Stimulated activated naive CD4-positive, alpha-beta T cell treated with Interleukin-2 at 50 U/mL for 16 hours (primary cell): Measurements from ENCODE around the gene BOLA3.
"Not testable (repeated sequence)": the region's sequence is repeated elsewhere in the genome, so short reads cannot be mapped to it uniquely, and the experiment has no call there.

Source experiments
- DNase-seq: peaks from one replicate; lab custom pipeline; 2025; lab: John Stamatoyannopoulos, UW

BOLA3 gene

DNA sequence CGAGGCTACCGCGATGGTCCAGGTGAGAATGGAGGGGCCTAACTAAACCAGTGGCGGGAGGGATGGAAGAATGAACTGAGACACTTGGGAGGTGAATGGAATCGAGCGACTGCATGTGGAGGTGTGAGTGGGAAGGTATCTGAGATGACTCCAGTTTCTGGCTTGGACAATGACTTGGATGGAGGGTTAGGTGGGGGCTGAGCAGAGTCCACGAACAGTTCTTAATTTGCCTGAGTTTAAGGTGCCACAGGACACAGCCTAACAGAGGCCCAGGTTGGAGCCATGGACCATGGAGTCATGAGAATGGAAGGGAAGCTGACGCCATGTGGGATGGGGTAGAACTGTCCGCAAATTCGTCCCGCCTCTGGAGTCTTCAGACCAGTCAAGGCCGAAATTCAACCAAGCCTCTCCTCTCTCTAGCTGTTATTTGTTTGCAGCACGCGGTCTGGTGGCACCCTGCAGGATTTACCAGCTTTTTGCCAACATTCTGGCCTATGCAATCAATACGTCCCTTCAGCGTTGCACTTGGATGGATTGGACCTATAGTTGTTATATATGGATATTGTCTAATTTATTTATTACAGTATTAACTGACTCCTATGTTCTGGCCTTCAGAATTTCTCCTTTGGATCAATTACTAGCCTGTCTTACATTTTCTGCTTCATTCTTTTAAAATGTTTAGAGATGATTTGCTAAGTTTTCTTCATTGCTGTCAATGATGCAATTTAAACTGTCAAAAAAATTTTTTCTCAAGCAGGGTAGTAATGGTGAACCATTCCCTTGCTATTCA is 940 bp upstream of the BOLA3 start:
- DNase-seq: no peak

DNA sequence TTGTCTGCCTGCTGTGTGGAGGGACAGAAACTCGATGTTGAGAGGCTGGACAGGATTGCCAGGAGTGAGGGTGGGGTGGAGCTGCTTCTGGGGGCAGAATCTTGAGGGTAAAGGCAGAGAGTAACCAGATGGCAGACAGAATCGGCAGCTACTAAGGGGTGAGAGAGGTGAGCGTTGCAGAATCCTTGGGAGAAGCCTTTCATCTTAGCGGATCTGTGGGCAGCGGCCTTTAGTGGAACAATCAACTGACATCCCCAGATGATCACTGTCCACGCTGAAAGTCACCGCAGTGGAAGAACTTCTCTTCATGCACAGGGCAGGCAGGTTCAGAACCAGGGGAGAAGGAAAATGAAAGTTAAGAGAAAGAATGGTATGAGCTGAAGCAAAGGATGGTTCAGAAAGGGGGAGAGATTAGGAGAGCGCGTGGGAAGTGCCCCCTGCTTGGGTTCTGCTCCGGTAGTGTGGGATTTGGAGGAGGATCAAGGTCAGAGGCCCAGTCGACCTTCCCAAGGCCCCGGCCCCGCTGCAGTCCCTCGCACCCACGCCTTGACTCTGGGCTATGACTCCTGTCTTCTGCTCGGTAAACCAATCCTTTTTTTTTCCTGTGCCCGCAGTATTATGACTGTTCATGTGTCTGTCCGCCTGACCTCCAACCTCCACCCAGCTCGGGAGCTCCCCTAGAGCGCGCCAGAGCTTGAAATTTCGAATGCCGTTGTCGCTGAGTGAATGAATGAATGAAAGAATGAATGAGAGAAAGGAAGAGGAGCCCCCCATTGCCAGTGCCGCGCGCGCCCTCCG is 584 bp downstream of the BOLA3 start:
- DNase-seq: peak; percentile 45

DNA sequence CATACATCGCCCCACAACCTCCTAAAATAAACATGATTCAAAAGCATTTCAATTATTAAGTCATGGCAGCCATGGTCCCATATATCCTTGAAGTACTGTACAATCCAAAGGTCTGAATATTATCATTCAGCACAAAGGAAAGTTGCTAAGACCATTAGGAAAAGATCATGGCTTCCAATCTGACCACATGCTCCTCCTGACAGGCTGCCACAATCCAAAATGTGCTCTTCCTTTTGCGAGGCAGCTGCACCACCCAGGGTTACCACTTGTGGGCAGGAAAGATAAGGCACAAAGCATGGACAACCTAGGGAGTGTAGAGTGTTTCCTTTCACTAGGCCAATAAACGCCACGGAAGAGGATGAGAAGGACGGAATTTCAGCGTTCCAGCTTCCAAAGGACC is 5.4 kb downstream of the BOLA3 start:
- no peak for DNase-seq

DNA sequence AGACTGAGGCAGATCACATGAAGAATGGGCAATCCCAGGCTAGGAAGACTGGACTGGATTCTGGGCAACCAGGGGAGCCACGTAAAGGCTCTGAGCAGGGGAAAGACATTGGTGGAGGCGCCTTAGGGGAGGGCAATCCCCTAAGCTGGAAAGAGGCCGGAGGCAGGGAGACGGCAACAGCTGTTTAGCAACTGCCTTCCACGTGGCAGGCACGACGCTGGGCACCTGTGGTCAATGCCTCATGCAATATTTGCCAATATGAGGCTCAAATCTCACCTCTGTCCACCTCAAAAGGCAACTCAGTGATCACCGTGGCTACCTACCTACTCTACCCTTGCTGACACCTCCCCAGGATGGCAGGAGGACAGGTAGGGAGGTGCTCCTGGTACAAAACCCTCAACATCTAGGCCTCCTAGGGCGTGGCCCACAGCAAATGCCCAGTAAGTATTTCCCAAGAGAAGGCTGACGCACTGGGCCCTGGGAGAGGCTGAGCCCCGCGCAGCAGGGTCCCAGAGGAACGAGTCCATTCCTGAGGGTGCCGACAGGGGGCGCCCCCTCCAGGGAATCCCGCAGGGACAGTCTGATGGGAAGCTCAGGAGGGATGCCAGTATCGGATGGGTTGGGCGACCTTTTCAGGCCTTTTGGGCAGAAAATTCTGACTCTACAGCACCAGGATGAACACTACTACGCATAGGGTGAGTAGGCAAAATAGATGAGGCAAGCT is 8.9 kb downstream of the BOLA3 start:
- DNase-seq: no peak

DNA sequence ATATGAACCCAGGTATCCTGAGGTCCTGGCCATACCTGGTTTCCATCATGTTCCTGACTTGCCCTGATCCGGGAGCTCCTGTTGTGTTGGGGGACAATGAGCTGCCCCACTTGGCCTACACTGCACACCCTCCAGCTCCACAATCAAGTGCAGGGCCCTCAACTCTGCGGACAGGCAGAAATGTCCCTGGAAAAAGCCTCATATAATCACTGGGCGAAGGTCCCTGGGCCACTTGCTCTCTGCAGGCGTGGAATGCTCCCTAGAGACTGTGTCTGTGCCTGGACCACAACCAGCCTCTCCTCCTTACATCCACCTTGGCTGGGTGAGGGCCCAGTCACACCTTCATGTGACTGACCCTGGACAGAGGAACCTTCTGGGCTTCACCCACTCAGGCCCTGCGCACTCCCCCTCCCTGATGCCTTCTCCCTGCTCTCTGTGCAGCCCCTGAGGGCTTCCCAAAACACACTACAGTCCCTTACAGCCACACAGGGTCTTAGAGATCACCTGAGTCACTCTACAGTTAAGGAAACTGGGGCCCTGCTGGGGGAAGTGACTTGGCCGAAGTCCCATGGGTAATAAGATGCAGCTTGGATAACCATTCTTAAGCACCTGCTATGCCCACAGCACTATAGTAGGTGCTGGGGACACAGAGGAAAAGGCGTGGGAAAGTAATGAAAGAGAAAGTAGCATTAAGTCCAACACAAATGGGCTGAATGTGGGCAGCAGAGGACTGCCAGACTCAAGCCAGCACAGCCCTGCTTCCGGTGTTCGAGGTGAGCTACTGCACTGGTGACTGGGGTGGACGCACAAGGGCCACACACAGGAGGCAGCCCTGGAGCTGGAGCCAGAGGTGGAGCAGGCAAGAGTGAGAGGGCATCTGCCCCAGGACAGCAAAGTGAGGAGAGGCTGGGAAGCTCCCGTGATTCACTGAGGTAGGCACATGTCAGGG is 9.8 kb downstream of the BOLA3 start:
- no peak for DNase-seq

DNA sequence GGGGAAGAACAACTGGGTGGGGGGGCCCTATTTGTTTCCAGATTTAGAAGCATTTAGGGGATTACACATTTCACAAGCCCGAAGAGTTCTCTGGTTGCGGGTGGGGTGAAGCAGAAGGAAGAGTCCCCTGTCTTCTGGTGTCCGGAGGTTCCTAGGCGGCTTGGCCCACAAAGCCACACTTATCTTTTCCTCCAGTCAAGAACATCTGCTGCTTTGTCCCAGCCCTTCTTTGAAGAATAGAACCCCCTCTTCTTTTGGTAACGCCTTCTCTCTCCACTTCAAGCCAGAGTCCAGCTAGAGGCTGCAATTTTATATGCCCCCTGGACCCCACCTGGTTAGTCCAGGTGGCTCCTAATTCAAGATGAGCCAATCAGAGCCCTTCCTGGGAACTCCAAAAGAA is 15.8 kb downstream of the BOLA3 start:
- no peak for DNase-seq

DNA sequence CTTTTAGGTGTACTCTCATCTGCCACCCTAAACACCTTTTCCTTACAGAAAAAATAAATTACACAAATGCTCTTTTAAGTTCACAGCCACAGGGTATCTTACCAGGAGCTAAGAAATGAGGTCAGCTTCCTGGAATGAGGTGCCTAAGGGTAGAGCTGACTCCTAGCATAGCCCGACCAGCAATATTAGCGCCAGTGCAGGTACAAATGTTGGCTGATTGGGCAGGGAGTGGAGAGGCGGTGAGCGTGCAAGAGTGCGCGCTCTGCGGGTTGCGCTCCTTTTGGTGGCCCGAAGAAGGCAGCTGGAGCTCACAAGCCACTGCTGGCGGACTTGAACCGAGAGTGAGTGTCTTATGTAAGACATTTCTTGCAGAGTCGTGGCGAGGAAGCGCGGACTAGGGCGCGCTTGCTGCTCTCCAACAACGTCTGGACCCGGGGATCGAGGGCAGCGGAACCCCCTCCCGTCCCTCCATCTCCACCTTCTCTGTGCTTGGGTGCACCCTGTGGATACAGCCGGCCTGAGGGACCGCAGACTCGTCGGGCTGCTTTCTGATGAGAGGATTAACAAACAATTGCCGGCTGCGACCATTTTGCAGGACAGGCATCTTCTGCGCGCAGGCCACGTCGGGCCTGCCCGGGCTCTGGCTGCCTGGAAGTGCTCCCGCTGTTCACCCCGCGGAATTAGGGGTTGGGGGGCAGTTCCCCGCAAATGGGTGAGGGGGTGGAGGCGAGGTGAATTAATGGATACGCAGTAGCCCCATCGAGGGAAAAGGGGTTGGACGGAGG is 17.3 kb downstream of the BOLA3 start:
- no peak for DNase-seq

DNA sequence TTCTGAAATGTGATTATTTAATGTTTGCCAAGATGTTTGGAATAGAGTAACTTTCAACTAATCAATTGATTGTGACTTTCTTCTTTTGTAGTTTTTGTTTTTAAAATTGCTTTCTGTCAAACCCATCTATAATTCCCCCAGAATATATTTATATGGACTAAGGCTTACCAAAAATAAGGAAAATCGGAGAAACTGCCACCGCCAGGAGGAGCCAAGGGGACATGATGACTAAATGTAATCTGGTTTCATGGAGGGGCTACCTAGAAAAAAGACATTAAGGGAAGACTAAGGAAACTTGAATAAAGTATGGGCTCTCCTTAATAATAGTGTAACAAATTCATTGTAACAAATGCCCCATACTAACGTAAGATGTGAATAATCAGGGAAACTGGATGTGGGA is 19.5 kb downstream of the BOLA3 start:
- no peak for DNase-seq

DNA sequence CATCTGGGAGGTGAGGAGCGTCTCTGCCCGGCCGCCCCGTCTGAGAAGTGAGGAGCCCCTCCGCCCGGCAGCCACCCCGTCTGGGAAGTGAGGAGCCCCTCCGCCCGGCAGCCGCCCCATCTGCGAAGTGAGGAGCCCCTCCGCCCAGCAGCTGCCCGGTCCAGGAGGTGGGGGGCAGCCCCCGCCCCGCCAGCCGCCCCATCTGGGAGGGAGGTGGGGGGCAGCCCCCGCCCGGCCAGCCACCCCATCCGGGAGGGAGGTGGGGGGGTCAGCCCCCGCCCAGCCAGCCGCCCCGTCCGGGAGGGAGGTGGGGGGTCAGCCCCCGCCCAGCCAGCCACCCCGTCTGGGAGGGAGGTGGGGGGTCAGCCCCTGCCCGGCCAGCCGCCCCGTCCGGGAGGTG is 23.8 kb downstream of the BOLA3 start:
- DNase-seq: not testable (repeated sequence)

DNA sequence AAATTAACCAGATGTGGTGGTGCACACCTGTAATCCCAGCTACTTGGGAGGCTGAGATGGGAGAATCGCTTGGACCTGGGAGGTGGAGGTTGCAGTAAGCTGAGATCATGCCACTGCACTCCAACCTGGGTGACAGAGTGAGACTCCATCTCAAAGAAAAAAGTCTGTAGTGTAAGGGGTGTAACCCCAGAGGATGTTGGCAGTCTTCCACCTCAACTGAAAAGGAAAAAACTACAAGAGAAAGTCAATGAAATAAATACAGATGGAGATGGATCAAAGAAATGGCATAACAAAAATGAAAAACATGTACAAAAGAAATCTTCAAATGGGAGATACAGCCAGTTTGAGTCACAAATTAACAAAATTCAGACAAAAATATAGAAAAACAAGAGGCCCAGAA is 25.9 kb downstream of the BOLA3 start:
- not testable (repeated sequence) for DNase-seq

DNA sequence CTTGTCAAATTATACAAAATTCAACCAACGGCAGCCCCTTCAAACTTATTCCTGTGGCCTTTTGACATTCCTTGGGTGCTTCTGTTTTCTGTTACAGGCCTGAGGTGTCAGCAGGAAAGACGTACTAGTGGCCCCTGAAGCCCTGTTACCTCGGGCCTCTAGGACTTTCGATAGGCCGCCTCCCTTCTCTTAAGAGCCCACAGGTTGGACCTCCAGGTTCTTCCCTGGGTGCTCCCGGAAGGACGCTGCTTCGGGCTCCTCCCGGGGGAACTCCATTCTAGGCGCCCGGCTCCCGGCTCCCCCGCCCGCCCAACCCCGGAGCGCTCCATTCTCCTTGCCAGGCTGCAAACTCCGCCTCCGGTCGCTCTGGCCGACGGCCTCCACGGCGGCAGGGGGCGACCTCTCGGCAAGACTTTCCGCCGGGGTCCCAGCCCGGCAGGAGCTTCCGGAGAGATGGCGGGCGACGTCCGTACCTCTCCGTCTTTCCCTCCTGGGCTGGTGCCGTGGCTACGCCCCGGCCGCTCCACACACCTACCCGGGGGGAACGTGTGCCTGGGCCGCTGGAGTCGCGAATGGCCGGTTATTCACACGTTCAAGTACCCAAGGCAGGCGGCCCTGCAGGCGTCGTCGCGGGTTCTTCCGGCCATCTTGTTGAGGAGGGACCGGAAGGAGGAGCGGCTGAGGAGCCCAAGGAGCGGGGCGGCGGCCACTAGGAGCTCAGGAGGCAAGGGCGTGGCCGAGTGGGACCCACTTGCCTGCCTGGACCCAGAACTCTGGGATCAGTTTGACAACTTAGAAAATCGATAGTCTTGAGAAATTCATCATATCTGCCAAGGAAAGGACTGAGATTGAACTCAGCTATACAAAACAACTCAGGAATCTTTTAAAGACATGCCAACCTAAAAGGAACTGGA is 27.5 kb downstream of the BOLA3 start:
- DNase-seq: peak; percentile 85

DNA sequence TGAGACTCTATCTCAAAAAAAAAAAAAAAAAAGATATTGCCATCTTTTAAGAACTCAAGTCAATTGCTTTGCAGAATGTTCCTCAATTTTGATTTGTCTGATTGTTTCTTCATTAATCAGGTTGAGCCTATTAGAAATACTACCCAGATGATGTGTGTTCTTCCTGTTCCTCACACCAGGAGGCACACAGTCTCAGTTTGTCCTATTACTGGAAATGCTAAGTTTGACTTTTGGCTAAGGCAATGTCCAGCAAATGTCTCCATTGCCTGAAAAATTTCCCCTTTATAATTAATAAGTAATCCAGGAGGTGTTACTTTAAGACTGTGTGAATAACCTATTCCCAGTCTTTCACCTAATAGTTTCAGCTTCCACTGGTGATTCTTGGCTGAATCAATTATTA is 28.4 kb downstream of the BOLA3 start:
- DNase-seq: no peak

DNA sequence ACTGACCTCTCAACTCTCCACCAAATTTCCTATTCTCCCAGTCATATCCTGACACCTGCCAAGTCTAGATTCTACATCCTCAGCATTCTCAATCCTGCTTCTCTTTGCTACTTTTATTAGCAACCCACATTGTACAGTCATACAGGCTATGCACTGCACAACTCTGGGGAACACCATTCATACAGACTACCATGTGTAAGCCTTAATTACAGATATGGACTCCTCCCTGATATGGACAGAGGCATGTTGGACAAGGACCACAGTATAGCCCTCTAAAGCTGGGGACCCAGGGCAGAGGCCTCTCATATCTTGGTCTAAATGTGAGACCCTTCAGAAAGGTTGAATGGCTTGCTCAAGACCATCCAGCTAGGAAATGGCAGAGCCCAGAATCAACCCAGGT is 36.3 kb downstream of the BOLA3 start:
- DNase-seq: no peak

DNA sequence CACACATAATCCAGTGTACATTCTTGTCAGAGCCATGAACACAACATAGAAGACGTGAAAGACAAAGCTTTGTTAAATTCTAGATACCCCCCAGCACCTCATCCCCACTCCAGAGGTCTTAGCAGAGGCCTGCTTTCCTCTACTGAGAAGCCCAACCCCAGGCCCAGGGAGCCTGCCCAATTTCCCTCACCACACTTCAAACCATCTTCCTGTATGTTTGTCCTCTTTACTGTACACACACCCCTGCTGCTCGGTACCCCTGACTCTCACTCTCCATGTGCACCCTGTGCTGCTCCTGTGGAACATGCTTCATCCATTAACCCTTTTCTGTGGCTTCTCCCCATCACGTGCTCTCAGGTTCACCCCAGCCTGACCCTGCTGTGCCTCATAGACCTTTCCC is 37.2 kb downstream of the BOLA3 start:
- DNase-seq: no peak

DNA sequence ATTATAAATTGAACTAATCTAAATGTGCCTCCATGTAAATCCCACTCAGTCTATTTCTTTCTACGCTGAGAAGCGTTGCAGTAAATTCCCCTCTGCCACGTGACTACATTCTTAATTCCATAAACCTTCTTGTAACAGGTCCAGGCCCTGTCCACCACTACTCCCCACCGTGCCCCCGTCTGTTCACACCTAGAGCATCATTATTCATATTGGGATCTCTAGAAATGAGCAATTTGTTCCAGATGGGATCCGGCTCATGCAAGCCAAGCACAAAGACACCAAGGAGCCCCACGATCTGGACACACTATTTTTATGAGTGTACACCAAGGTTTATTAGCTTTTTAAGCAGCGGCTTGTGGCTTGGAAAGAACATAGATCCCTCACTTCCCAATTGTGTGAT is 38.2 kb downstream of the BOLA3 start:
- no peak for DNase-seq

DNA sequence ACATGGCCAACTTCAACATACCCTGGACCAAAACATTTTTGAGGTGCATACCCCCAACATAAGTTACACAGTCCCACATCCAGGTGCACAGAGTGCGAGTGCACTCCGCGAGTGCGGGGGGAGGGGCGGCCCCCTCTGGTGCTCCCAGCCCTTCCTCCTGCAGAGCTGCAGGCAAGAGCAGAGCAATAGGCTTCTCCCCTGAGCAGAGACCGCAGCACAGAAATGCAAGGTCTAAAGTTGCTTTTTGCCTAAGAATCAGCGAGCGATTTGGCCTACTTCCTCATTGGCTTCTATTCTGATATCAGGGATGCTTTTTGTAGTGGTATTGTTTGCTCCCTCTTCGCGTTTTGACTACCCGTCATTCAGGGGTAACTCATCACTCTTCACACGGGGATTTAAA is 40.6 kb downstream of the BOLA3 start:
- DNase-seq: no peak

DNA sequence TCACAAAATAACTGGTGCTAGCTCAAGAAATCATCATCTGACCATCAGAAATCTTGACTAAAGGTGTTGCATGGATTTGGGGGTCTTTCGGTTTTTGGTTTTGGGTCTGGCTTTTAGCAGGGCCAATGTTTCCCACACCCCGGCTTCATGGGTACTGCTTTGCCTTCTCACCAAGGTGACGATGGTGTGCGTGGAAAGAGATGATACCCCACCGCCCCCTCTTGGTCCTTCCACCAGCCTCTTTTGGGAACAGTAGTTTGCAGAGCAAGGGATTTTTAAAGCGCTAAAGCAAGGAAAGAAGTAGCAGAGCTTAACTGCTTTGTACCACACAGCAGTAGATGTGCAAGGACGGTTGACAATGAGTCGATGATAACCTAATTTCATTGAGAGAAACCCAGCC is 42.3 kb downstream of the BOLA3 start:
- no peak for DNase-seq

DNA sequence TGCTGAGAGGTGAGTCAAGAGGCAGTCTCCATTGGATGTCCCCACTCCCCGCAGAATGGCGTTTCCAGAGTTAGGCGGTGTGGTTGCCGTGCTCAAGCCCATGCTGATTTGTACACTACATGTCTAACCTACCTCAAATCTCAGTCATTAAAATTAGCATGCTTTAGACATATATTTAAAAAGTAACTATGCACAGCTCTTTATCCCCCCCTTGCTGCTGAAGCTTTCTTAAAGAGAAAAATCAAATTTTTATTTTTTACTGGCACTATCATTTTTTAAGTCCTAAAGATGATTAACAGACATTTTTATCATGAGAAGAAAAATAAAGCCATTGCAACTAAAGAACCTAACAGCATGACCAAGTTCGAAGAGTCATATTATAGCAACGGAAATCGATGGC is 42.9 kb downstream of the BOLA3 start:
- DNase-seq: no peak

DNA sequence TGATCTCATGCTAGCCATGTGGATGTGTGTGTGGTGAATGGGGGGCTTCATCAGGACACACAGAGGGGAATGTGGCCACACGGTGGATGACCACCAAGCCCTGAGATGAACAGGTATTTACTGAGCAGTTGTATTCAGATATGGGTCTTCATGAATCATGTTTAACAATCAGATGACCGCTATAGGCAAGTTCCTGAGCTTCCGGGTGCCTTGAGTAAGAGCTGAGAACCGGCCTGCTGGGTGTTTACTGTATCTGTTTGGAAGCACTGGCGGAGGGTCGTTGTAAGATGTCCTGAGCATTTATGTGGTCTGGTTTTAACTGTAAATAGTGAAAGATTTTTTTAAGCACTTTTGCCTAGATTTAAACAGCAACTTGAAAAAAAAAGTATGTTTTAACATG is 43.9 kb downstream of the BOLA3 start:
- no peak for DNase-seq

DNA sequence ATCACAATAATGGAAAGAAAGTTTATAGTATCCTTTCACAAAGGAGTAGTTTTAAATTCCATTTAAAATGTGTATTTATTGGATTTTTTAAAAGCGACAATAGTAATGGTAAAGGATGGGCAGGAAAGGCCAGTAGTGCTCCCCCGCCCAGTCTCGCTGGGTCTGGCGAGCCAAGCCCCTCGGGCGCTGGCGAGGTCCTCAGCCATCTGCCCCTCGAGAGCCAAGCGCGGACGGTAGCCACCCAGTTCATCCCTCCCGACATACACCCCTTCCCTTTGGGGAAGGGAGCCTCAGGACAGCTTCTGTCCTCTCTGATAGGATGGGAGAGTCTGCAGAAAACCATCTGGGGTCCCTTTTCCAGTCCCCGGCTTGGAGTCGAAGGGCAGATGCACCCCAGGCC is 45.2 kb downstream of the BOLA3 start:
- DNase-seq: no peak
